Measurements from ENCODE around the gene CTNND2. TPM values are rescaled to one million over a fixed set of nuclear protein-coding genes. Genes with fewer than 3 reads are reported as not detected.

CTNND2 gene
- total RNA-seq, 1 donor from 2014 or later: 2.5 TPM

GRCh38 chr5:11878814-11879213 is 25.4 kb downstream of the CTNND2 start:
- no peak for DNase-seq (ENCODE audit: extremely low spot score, unreplicated experiment)
- Mint-ChIP-seq H3K4me1 (ENCODE audit: unreplicated experiment) (no peaks in the 10 kb centered on the region), H3K36me3 (ENCODE audit: unreplicated experiment) (no peaks in the 10 kb centered on the region), H3K9me3 (ENCODE audit: unreplicated experiment) (peaks cover 2% of the 10 kb centered on the region), H3K4me3 (ENCODE audit: unreplicated experiment) (no peak overlapping the region), H3K27ac (ENCODE audit: unreplicated experiment) (no peak overlapping the region), H3K27me3 (ENCODE audit: unreplicated experiment) (no peaks in the 10 kb centered on the region)
- no peak for TF ChIP-seq CTCF (IDR thresholded peaks at IDR 0.05)

- Mint-ChIP-seq H3K9me3 (ENCODE audit: unreplicated experiment) (peaks cover 5% of the 10 kb centered on the region), H3K4me3 (ENCODE audit: unreplicated experiment) (no peak overlapping the region), H3K27me3 (ENCODE audit: unreplicated experiment) (no peaks in the 10 kb centered on the region), H3K27ac (ENCODE audit: unreplicated experiment) (no peak overlapping the region), H3K36me3 (ENCODE audit: unreplicated experiment) (no peaks in the 10 kb centered on the region), H3K4me1 (ENCODE audit: unreplicated experiment) (no peaks in the 10 kb centered on the region)
- no peak for TF ChIP-seq CTCF (IDR thresholded peaks at IDR 0.05)
- DNase-seq (ENCODE audit: extremely low spot score, unreplicated experiment): no peak
Observed at GRCh38 chr5:11873587-11873986, 30.7 kb downstream of the CTNND2 start.

- Mint-ChIP-seq H3K27me3 (ENCODE audit: unreplicated experiment) (no peaks in the 10 kb centered on the region), H3K4me3 (ENCODE audit: unreplicated experiment) (no peak overlapping the region), H3K36me3 (ENCODE audit: unreplicated experiment) (no peaks in the 10 kb centered on the region), H3K4me1 (ENCODE audit: unreplicated experiment) (no peaks in the 10 kb centered on the region), H3K9me3 (ENCODE audit: unreplicated experiment) (peaks cover 16% of the 10 kb centered on the region), H3K27ac (ENCODE audit: unreplicated experiment) (no peak overlapping the region)
- no peak for TF ChIP-seq CTCF (IDR thresholded peaks at IDR 0.05)
- DNase-seq (ENCODE audit: extremely low spot score, unreplicated experiment): no peak
Observed at GRCh38 chr5:11869203-11869602, 35.0 kb downstream of the CTNND2 start.

GRCh38 chr5:11863911-11864310 is 40.3 kb downstream of the CTNND2 start:
- DNase-seq (ENCODE audit: extremely low spot score, unreplicated experiment): no peak
- H3K4me1 Mint-ChIP-seq (ENCODE audit: unreplicated experiment): no peaks in the 10 kb centered on the region
- H3K4me3 Mint-ChIP-seq (ENCODE audit: unreplicated experiment): no peak overlapping the region
- peaks cover 11% of the 10 kb centered on the region for H3K9me3 Mint-ChIP-seq (ENCODE audit: unreplicated experiment)
- TF ChIP-seq CTCF (IDR thresholded peaks at IDR 0.05): no peak
- no peak overlapping the region for H3K27ac Mint-ChIP-seq (ENCODE audit: unreplicated experiment)
- no peaks in the 10 kb centered on the region for H3K36me3 Mint-ChIP-seq (ENCODE audit: unreplicated experiment)
- H3K27me3 Mint-ChIP-seq (ENCODE audit: unreplicated experiment): no peaks in the 10 kb centered on the region

- Mint-ChIP-seq H3K27me3 (ENCODE audit: unreplicated experiment) (no peaks in the 10 kb centered on the region), H3K9me3 (ENCODE audit: unreplicated experiment) (peaks cover 9% of the 10 kb centered on the region), H3K4me1 (ENCODE audit: unreplicated experiment) (no peaks in the 10 kb centered on the region), H3K27ac (ENCODE audit: unreplicated experiment) (no peak overlapping the region), H3K4me3 (ENCODE audit: unreplicated experiment) (no peak overlapping the region), H3K36me3 (ENCODE audit: unreplicated experiment) (no peaks in the 10 kb centered on the region)
- no peak for TF ChIP-seq CTCF (IDR thresholded peaks at IDR 0.05)
- no peak for DNase-seq (ENCODE audit: extremely low spot score, unreplicated experiment)
Observed at GRCh38 chr5:11857391-11857790, 46.9 kb downstream of the CTNND2 start.
